Smooth muscle cell (in vitro differentiated cells): Measurements from ENCODE around the gene LCN10. TPM values are rescaled to one million over a fixed set of nuclear protein-coding genes. Genes with fewer than 3 reads are reported as not detected.

ENCODE experiments used
- DNase-seq: peaks from one replicate; lab custom pipeline; 2025; ENCODE audit not compliant: unreplicated experiment; lab: John Stamatoyannopoulos, UW
- H2AFZ ChIP-seq: fragments of 200-600 bp; sonication (generic); 2 replicates; pipeline ENCODE4 v1.6.0; 2016; ENCODE audit warnings: antibody characterized with exemption, low read depth, mild to moderate bottlenecking
- H3F3A ChIP-seq: fragments of 200-600 bp; sonication (generic); 2 replicates; pipeline ENCODE4 v1.6.0; 2017; ENCODE audit warnings: antibody characterized with exemption, low read depth
- H3K27ac ChIP-seq: fragments of 200-600 bp; sonication (generic); 2 replicates; pipeline ENCODE4 v1.5.1; 2016; ENCODE audit warnings: low read depth, mild to moderate bottlenecking
- H3K27me3 ChIP-seq: fragments of 200-600 bp; sonication (generic); 2 replicates; pipeline ENCODE4 v1.6.1; 2016; ENCODE audit warnings: low read depth, mild to moderate bottlenecking
- H3K36me3 ChIP-seq: fragments of 200-600 bp; sonication (generic); 2 replicates; pipeline ENCODE4 v1.5.1; 2016; ENCODE audit warnings: low read depth
- H3K4me1 ChIP-seq: fragments of 200-600 bp; sonication (generic); 2 replicates; pipeline ENCODE4 v1.5.1; 2016; ENCODE audit warnings: low read depth
- H3K4me2 ChIP-seq: fragments of 200-600 bp; sonication (generic); 2 replicates; pipeline ENCODE4 v1.6.0; 2016; ENCODE audit warnings: mild to moderate bottlenecking
- H3K4me3 ChIP-seq: fragments of 200-600 bp; sonication (generic); 2 replicates; pipeline ENCODE4 v1.5.1; 2016; ENCODE audit warnings: mild to moderate bottlenecking
- H3K79me2 ChIP-seq: fragments of 200-600 bp; sonication (generic); 2 replicates; pipeline ENCODE4 v1.6.0; 2016; ENCODE audit warnings: low read depth, mild to moderate bottlenecking
- H3K9ac ChIP-seq: fragments of 200-600 bp; sonication (generic); 2 replicates; pipeline ENCODE4 v1.6.0; 2016; ENCODE audit warnings: low read depth
- H3K9me3 ChIP-seq: fragments of 200-600 bp; sonication (generic); replicated peaks from 2 replicates; pipeline ENCODE4 v1.5.1; 2016; ENCODE audit warnings: low read depth
- H4K20me1 ChIP-seq: fragments of 200-600 bp; sonication (generic); 2 replicates; pipeline ENCODE4 v1.6.0; 2016; ENCODE audit warnings: low read depth
- CTCF ChIP-seq: fragments of 200-600 bp; sonication (generic); IDR thresholded peaks from 2 replicates; pipeline ENCODE4 v1.5.1; 2017; ENCODE audit warnings: borderline replicate concordance, mild to moderate bottlenecking, antibody characterized with exemption; ENCODE audit not compliant: insufficient read depth, poor library complexity, severe bottlenecking
- WGBS: methylation state at CpG from one replicate; pipeline ENCODE4 v1.1.7; 2016; ENCODE audit warnings: low lambda C conversion rate; 5-methylcytosine and 5-hydroxymethylcytosine counted together
- polyA plus RNA-seq: library from polyadenylated mRNA; unstranded; fragments of >200 nt; fragmentation: Nextera tagmentation; extraction: Ambion mirVana; gene quantifications from 2 replicates; pipeline ENCODE4 v1.2.1, GENCODE V29; 2016
- total RNA-seq: library from RNA; depleted of rRNA; stranded (reverse); fragments of >200 nt; gene quantifications from 2 replicates; pipeline ENCODE4 v1.2.3, GENCODE V29; 2014

LCN10 gene
- total and polyA plus RNA-seq, 2 experiments from 2014 or later, result not detected

DNA sequence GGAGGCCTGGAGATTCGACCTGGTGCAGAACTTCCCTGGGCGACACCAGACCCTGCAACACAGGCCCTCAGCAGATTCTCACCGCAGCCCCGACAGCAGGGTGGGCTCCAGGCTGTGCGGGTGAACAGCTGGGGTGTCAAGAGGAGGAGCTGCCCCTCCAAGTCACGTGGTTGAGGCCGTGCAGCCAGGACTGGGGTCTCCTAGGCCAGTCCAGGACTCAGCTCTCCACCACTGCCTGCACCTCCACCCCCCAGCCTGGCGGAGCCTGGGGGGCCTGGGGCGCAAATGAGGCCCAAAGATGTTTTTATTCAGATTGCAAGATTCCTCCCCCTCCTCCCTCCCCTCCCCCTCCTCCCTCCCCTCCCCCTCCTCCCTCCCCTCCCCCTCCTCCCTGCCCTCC, 46.2 kb downstream of the LCN10 start:
- no peak for DNase-seq
- Histone ChIP-seq H3K9me3 (no peaks in the 10 kb centered on the region), H4K20me1 (no peaks in the 10 kb centered on the region), H2AFZ (no peak overlapping the region), H3K36me3 (no peaks in the 10 kb centered on the region), H3K27ac (no peak overlapping the region), H3K79me2 (no peaks in the 10 kb centered on the region), H3F3A (no peaks in the 10 kb centered on the region), H3K27me3 (no peaks in the 10 kb centered on the region), H3K4me1 (no peaks in the 10 kb centered on the region), H3K4me2 (no peak overlapping the region), H3K9ac (no peak overlapping the region), H3K4me3 (no peak overlapping the region)
- 93% methylated on average over 9 of the region's 9 CpGs for WGBS
- no peak for TF ChIP-seq CTCF

GRCh38 chr9:136695955-136696354, 46.8 kb downstream of the LCN10 start:
- Histone ChIP-seq H2AFZ (no peak overlapping the region), H3K36me3 (no peaks in the 10 kb centered on the region), H3K4me1 (no peaks in the 10 kb centered on the region), H3K9me3 (no peaks in the 10 kb centered on the region), H3K27me3 (no peaks in the 10 kb centered on the region), H3K4me2 (no peak overlapping the region), H4K20me1 (no peaks in the 10 kb centered on the region), H3K4me3 (no peak overlapping the region), H3F3A (no peaks in the 10 kb centered on the region), H3K79me2 (no peaks in the 10 kb centered on the region), H3K9ac (no peak overlapping the region), H3K27ac (no peak overlapping the region)
- DNase-seq, result no peak
- no peak for TF ChIP-seq CTCF
- WGBS, result 94% methylated on average over 23 of the region's 23 CpGs

GRCh38 chr9:136695435-136695895, 47.3 kb downstream of the LCN10 start:
- no peaks in the 10 kb centered on the region for H3K4me1 ChIP-seq
- H3K4me3 ChIP-seq, result no peak overlapping the region
- WGBS, result 91% methylated on average over 10 of the region's 10 CpGs
- no peaks in the 10 kb centered on the region for H3K36me3 ChIP-seq
- H3K9me3 ChIP-seq, result no peaks in the 10 kb centered on the region
- H3F3A ChIP-seq, result no peaks in the 10 kb centered on the region
- no peak overlapping the region for H3K4me2 ChIP-seq
- DNase-seq, result no peak
- H3K9ac ChIP-seq, result no peak overlapping the region
- no peaks in the 10 kb centered on the region for H3K79me2 ChIP-seq
- TF ChIP-seq CTCF, result no peak
- H3K27me3 ChIP-seq, result no peaks in the 10 kb centered on the region
- no peak overlapping the region for H2AFZ ChIP-seq
- H3K27ac ChIP-seq, result no peak overlapping the region
- no peaks in the 10 kb centered on the region for H4K20me1 ChIP-seq

GRCh38 chr9:136694872-136695247, 47.9 kb downstream of the LCN10 start:
- no peaks in the 10 kb centered on the region for H3K79me2 ChIP-seq
- no peak overlapping the region for H2AFZ ChIP-seq
- no peak overlapping the region for H3K27ac ChIP-seq
- no peak for TF ChIP-seq CTCF
- H3K36me3 ChIP-seq, result no peaks in the 10 kb centered on the region
- no peak overlapping the region for H3K9ac ChIP-seq
- no peak overlapping the region for H3K4me3 ChIP-seq
- no peaks in the 10 kb centered on the region for H3F3A ChIP-seq
- DNase-seq, result no peak
- WGBS, result 92% methylated on average over 11 of the region's 11 CpGs
- H3K9me3 ChIP-seq, result no peaks in the 10 kb centered on the region
- no peaks in the 10 kb centered on the region for H3K4me1 ChIP-seq
- H4K20me1 ChIP-seq, result no peaks in the 10 kb centered on the region
- H3K4me2 ChIP-seq, result no peak overlapping the region
- no peaks in the 10 kb centered on the region for H3K27me3 ChIP-seq
